Activated T-helper 1 cell treated with anti-CD3 and anti-CD28 coated beads, Interleukin-12 subunit alpha, Interleukin-12 subunit beta, Interleukin-2, Interleukin-4 antibody, amounts not matched to agents 30 ng/mL and 10 ng/mL and 1 ng/mL, durations not matched to agents 14 hours and 24 hours and 36 hours (primary cell): Measurements from ENCODE around the gene TBC1D22A. TPM values are rescaled to one million over a fixed set of nuclear protein-coding genes. Genes with fewer than 3 reads are reported as not detected.

Source experiments
- DNase-seq: peaks from one replicate; pipeline ENCODE4 v3.0.0; 2021; ENCODE audit warnings: low spot score
- H3K27ac Mint-ChIP-seq: one replicate; pipeline ENCODE4 v1.8.0; 2021; ENCODE audit warnings: mild to moderate bottlenecking, mixed read lengths
- H3K27me3 Mint-ChIP-seq: one replicate; pipeline ENCODE4 v1.8.0; 2022; ENCODE audit warnings: mild to moderate bottlenecking, moderate library complexity, mixed read lengths; ENCODE audit not compliant: insufficient read depth
- H3K36me3 Mint-ChIP-seq: one replicate; pipeline ENCODE4 v1.8.0; 2021; ENCODE audit warnings: low read depth, mixed read lengths
- H3K4me1 Mint-ChIP-seq: one replicate; pipeline ENCODE4 v1.8.0; 2021; ENCODE audit warnings: low read depth, mixed read lengths
- H3K4me3 Mint-ChIP-seq: one replicate; pipeline ENCODE4 v1.8.0; 2021; ENCODE audit warnings: mild to moderate bottlenecking, moderate library complexity, mixed read lengths
- H3K9me3 Mint-ChIP-seq: one replicate; pipeline ENCODE4 v1.8.0; 2021; ENCODE audit warnings: mixed read lengths
- intact Hi-C: fragments of 100-400 bp; cut with micrococcal nuclease; formaldehyde crosslinking; loops from one replicate; pipeline ENCODE4 v1.15.1; 2024
- total RNA-seq: library from RNA; stranded (reverse); gene quantifications from 2 replicates; pipeline ENCODE4 v1.2.3, GENCODE V29; 2022

Gene TBC1D22A
- total RNA-seq, 1 donor from 2014 or later, result 42.4 TPM

- no peaks in the 10 kb centered on the region for H3K27me3 Mint-ChIP-seq
- no peaks in the 10 kb centered on the region for H3K4me1 Mint-ChIP-seq
Measured at GRCh38 chr22:46929710-46930204, 167.3 kb downstream of the TBC1D22A start.

DNA sequence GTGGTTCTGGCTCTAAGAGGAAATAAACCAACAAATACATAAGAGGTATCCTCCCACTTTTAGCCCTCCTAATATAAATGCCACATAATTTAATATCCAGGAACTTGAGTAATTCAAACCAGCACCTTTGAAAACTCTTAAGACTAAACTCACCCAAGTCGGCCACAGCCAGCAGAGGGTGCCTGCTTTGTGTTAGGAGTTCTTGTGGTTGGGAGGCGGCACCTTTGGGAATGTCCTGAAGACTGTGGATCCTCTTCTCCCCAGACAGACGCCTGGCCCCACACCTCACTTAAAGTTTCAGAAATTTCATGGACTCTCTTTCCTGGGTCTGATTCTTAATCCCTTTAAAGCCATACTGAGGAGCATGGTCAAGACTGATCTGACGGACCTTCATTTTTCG, 169.0 kb downstream of the TBC1D22A start:
- no peak for DNase-seq
- peaks cover 11% of the 10 kb centered on the region for H3K36me3 Mint-ChIP-seq
- intact Hi-C loops, result no loop called here

More at GRCh38 chr22:46929710-46930204, 167.3 kb downstream of the TBC1D22A start:
- intact Hi-C loops, result no loop called here
- H3K9me3 Mint-ChIP-seq, result no peaks in the 10 kb centered on the region
- peaks cover 12% of the 10 kb centered on the region for H3K36me3 Mint-ChIP-seq
- no peak for DNase-seq
- no peak overlapping the region for H3K27ac Mint-ChIP-seq
- H3K4me3 Mint-ChIP-seq, result no peak overlapping the region

GRCh38 chr22:46931881-46932280, 169.4 kb downstream of the TBC1D22A start:
- no peaks in the 10 kb centered on the region for H3K27me3 Mint-ChIP-seq
- no peak overlapping the region for H3K4me3 Mint-ChIP-seq
- H3K4me1 Mint-ChIP-seq, result no peaks in the 10 kb centered on the region
- H3K36me3 Mint-ChIP-seq, result peaks cover 11% of the 10 kb centered on the region
- intact Hi-C loops, result no loop called here
- no peak overlapping the region for H3K27ac Mint-ChIP-seq
- H3K9me3 Mint-ChIP-seq, result no peaks in the 10 kb centered on the region
- DNase-seq, result no peak

More for the DNA sequence above, 169.0 kb downstream of the TBC1D22A start:
- H3K27ac Mint-ChIP-seq, result no peak overlapping the region
- no peaks in the 10 kb centered on the region for H3K27me3 Mint-ChIP-seq
- H3K4me1 Mint-ChIP-seq, result no peaks in the 10 kb centered on the region
- no peaks in the 10 kb centered on the region for H3K9me3 Mint-ChIP-seq
- no peak overlapping the region for H3K4me3 Mint-ChIP-seq

DNA sequence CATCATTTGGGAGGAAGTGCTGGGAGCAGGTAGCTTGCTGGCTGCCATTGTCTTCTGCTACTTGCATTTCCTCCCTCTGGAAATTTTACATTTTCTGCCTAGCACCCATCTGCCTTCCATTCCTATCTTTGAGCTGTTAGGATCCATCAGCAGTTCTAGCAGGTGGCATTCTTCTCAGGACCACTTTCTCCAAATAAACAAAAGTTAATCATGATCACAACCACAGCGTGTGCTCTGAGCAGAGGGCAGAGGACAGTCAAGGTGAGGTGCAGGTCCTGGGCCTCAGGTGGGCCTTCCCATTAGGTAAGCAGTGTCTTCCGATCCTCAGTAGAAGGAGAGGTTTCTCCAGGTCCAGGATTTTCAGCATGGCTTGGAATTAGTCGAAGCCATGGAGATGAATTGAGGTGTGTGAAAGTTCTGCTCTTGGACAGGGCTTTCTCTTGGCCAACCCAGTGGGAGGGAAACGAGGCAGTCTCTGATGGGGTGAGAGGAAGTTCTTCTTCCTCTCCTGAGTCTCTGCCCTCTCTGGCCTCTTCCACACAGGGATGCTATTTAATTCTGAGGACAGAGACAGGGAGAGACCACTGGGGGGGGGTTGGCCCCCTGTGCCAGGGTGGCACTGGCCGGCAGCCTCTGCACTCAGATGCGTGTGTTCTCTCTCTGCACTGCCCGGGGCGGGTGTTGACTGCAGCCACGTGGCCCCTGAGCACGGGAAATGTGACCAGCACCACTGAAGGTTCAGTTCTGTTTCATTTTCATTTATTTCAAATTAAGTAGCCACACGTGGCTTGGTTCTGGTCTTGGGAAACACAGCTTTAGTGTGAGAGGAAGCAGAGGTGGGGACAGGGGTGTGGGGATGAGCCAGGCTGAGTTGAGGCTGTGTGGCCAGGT, 170.8 kb downstream of the TBC1D22A start:
- Mint-ChIP-seq H3K4me3 (no peak overlapping the region), H3K36me3 (peaks cover 11% of the 10 kb centered on the region), H3K4me1 (no peaks in the 10 kb centered on the region), H3K27me3 (no peaks in the 10 kb centered on the region), H3K27ac (no peak overlapping the region), H3K9me3 (no peaks in the 10 kb centered on the region)
- no peak for DNase-seq
- intact Hi-C loops, result no loop called here

GRCh38 chr22:46934172-46934745, 171.8 kb downstream of the TBC1D22A start:
- no peak for DNase-seq
- peaks cover 11% of the 10 kb centered on the region for H3K36me3 Mint-ChIP-seq
- H3K4me3 Mint-ChIP-seq, result no peak overlapping the region
- H3K9me3 Mint-ChIP-seq, result no peaks in the 10 kb centered on the region
- no peaks in the 10 kb centered on the region for H3K27me3 Mint-ChIP-seq
- H3K27ac Mint-ChIP-seq, result no peak overlapping the region
- no peaks in the 10 kb centered on the region for H3K4me1 Mint-ChIP-seq
- intact Hi-C loops, result no loop called here

- H3K36me3 Mint-ChIP-seq, result peaks cover 13% of the 10 kb centered on the region
- H3K4me1 Mint-ChIP-seq, result no peaks in the 10 kb centered on the region
- peak overlapping the region; percentile 61 for H3K27ac Mint-ChIP-seq
- no peaks in the 10 kb centered on the region for H3K27me3 Mint-ChIP-seq
- no peak for DNase-seq
- no peak overlapping the region for H3K4me3 Mint-ChIP-seq
- no peaks in the 10 kb centered on the region for H3K9me3 Mint-ChIP-seq
- intact Hi-C loops, result no loop called here
Measured at GRCh38 chr22:46934746-46935491, 172.5 kb downstream of the TBC1D22A start.

DNA sequence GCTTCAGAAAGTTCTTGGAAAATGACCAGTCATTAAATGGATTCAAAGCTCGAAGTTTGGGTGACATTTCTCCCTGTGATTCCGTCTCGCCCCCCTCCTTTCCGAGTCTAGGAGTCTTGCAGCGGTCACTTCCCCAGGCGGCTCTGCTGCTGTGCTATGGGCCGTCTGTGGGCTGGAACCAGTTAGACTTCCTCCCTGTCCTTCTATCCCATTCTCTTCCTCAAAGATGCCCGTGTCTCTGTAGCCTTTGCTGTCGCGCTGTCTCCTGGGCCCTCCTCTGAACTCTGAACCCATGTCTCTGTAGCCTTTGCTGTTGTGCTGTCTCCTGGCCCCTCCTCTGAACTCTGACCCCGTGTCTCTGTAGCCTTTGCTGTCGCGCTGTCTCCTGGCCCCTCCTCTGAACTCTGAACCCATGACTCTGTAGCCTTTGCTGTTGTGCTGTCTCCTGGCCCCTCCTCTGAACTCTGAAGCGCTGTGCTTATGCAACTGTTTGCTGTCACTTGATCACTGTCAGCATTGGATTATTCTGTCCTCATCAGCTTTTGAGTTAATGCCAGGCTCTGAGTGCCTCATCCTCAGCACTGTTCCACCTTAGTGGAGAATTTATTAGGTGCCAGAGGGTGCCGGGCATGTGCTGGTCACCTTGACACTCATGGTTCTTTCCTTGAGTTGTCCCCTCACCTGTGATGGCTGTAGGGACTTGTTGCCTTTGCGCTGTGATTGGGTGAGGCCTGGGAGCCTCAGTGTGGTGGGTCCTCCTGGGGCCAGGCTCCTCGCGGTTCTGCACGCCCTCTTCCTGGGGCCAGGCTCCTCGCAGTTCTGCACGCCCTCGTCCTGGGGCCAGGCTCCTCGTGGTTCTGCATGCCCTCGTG, 173.3 kb downstream of the TBC1D22A start:
- H3K4me3 Mint-ChIP-seq, result no peak overlapping the region
- no peaks in the 10 kb centered on the region for H3K9me3 Mint-ChIP-seq
- peaks cover 12% of the 10 kb centered on the region for H3K36me3 Mint-ChIP-seq
- no peaks in the 10 kb centered on the region for H3K27me3 Mint-ChIP-seq
- peak overlapping the region; percentile 10 for H3K27ac Mint-ChIP-seq
- H3K4me1 Mint-ChIP-seq, result no peaks in the 10 kb centered on the region
- intact Hi-C loops, result no loop called here
- DNase-seq, result no peak

- H3K4me3 Mint-ChIP-seq, result no peak overlapping the region
- no peaks in the 10 kb centered on the region for H3K4me1 Mint-ChIP-seq
- no peak overlapping the region for H3K27ac Mint-ChIP-seq
- no peak for DNase-seq
- no peaks in the 10 kb centered on the region for H3K9me3 Mint-ChIP-seq
- intact Hi-C loops, result no loop called here
- peaks cover 12% of the 10 kb centered on the region for H3K36me3 Mint-ChIP-seq
- no peaks in the 10 kb centered on the region for H3K27me3 Mint-ChIP-seq
Measured at GRCh38 chr22:46936378-46936903, 174.0 kb downstream of the TBC1D22A start.

GRCh38 chr22:46937185-46937584, 174.7 kb downstream of the TBC1D22A start:
- H3K9me3 Mint-ChIP-seq, result no peaks in the 10 kb centered on the region
- H3K27ac Mint-ChIP-seq, result no peak overlapping the region
- intact Hi-C loops, result no loop called here
- H3K36me3 Mint-ChIP-seq, result peaks cover 5% of the 10 kb centered on the region
- DNase-seq, result no peak
- H3K4me3 Mint-ChIP-seq, result no peak overlapping the region
- H3K4me1 Mint-ChIP-seq, result no peaks in the 10 kb centered on the region
- H3K27me3 Mint-ChIP-seq, result no peaks in the 10 kb centered on the region

GRCh38 chr22:46937939-46938338, 175.5 kb downstream of the TBC1D22A start:
- peaks cover 4% of the 10 kb centered on the region for H3K36me3 Mint-ChIP-seq
- H3K4me1 Mint-ChIP-seq, result no peaks in the 10 kb centered on the region
- DNase-seq, result no peak
- intact Hi-C loops, result no loop called here
- H3K4me3 Mint-ChIP-seq, result no peak overlapping the region
- H3K27me3 Mint-ChIP-seq, result no peaks in the 10 kb centered on the region
- no peak overlapping the region for H3K27ac Mint-ChIP-seq
- H3K9me3 Mint-ChIP-seq, result no peaks in the 10 kb centered on the region

GRCh38 chr22:46941968-46942798, 179.7 kb downstream of the TBC1D22A start:
- DNase-seq, result no peak
- no peaks in the 10 kb centered on the region for H3K9me3 Mint-ChIP-seq
- intact Hi-C loops, result no loop called here
- peaks cover 2% of the 10 kb centered on the region for H3K36me3 Mint-ChIP-seq
- no peak overlapping the region for H3K4me3 Mint-ChIP-seq
- H3K27ac Mint-ChIP-seq, result no peak overlapping the region
- H3K27me3 Mint-ChIP-seq, result no peaks in the 10 kb centered on the region
- no peaks in the 10 kb centered on the region for H3K4me1 Mint-ChIP-seq
